Measurements from ENCODE around the gene MYADML2. TPM values are rescaled to one million over a fixed set of nuclear protein-coding genes. Genes with fewer than 3 reads are reported as not detected.

Gene MYADML2
- total and polyA plus RNA-seq, 2 of the 8 experiments (the other 6 are each of a cell fraction or from before 2014, with no cell fraction given), result 0.26 to 0.47 TPM

DNA sequence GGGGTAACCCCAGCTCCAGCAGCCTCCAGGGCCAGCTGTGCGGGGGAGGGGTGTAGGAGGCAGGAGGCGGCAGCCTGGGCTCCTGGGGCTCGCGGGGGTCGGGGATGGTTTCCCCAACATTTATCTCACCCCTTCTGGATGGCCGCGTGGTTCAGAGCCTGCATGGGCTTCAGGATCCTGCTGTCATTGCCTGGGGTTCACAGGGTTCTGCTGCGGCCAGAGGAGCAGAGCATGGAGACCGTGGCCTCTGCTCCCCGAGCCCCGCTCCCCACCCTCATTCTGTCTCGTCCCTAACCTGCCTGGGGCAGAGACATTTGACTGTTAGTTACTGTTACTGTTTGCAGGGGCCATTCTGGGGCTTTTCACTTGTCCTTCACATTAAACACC, 4.9 kb downstream of the MYADML2 start:
- H4K5ac ChIP-seq (ENCODE audit: insufficient read length, low read depth, low read length), result no peak overlapping the region
- H3K36me3 ChIP-seq (ENCODE audit: control insufficient read depth in 2 of 4, insufficient read depth in 4 of 4, low read length in 3 of 4), result no peaks in the 10 kb centered on the region
- no peaks in the 10 kb centered on the region for H3K79me2 ChIP-seq (ENCODE audit: control insufficient read depth in 1 of 2, insufficient read depth in 2 of 2, low read length in 2 of 2)
- H2BK12ac ChIP-seq (ENCODE audit: low read depth, low read length), result no peak overlapping the region
- H2BK5ac ChIP-seq (ENCODE audit: low read depth, low read length), result no peak overlapping the region
- H3K4me1 ChIP-seq (replicated peaks in 1 of 4; ENCODE audit: control insufficient read depth in 3 of 4, insufficient read depth in 4 of 4, low read length in 3 of 4), result peaks cover 0 to 12% (median 7%) of the 10 kb centered on the region in 4 experiments; a peak in 5 of 7 replicates
- H4K8ac ChIP-seq (ENCODE audit: extremely low read depth, insufficient read depth, low read length), result no peak overlapping the region
- H3K14ac ChIP-seq (ENCODE audit: insufficient read length), result no peak overlapping the region
- H3K56ac ChIP-seq (replicated peaks; ENCODE audit: insufficient read length, low read depth, low read length), result no peak overlapping the region
- H3K79me1 ChIP-seq (ENCODE audit: low read depth, low read length), result no peaks in the 10 kb centered on the region
- H3K23ac ChIP-seq (ENCODE audit: insufficient read length), result no peak overlapping the region
- no peaks in the 10 kb centered on the region for H4K20me1 ChIP-seq (replicated peaks in 1 of 2; ENCODE audit: control insufficient read depth in 1 of 2, insufficient read depth in 2 of 2, low read length in 2 of 2)
- H2AFZ ChIP-seq (ENCODE audit: low read length), result no peak overlapping the region
- no peak overlapping the region for H2AK5ac ChIP-seq (ENCODE audit: low read depth, low read length)
- H3K9ac ChIP-seq (replicated peaks in 1 of 4; ENCODE audit: extremely low read depth in 1 of 4, low read depth in 3 of 4, low read length in 3 of 4), result no peak overlapping the region
- peak overlapping the region; percentile 21 for H3K4ac ChIP-seq (replicated peaks; ENCODE audit: insufficient read length, low read depth, low read length)
- no peak for FAIRE-seq
- H3K4me3 ChIP-seq (ENCODE audit: extremely low read depth in 1 of 4, insufficient read depth in 2 of 4, low read depth in 3 of 4, low read length in 4 of 4), result peak overlapping the region in 1 of 4 experiments; percentile 39; a peak in 2 of 8 replicates
- POLR2A ChIA-PET (ENCODE audit: partially characterized antibody), result interaction anchor here (0.7 to 14.6 kb wide), 8 partner anchors 9 to 62 kb away, joined by 3 to 150 read pairs (median 4); partner anchors contain the start of gene MAFG
- H2BK15ac ChIP-seq (ENCODE audit: low read length), result no peak overlapping the region
- peak overlapping the region; percentile 21 to 45; a peak in 3 of 4 replicates for H3K4me2 ChIP-seq (ENCODE audit: insufficient read depth in 1 of 2, low read depth in 2 of 2, low read length in 2 of 2)
- no peak overlapping the region for H3K27ac ChIP-seq (ENCODE audit: low read depth, low read length)
- TF ChIP-seq KDM4A (IDR thresholded peaks at IDR 0.05; ENCODE audit: low read depth, low read length, severe bottlenecking), result no peak
- no peak for TF ChIP-seq CHD1 (IDR thresholded peaks at IDR 0.05; ENCODE audit: low read depth, low read length)
- no peak for TF ChIP-seq CBX8 (IDR thresholded peaks at IDR 0.05; ENCODE audit: borderline replicate concordance, low read depth, low read length)
- no peak for TF ChIP-seq FOSL1 (IDR thresholded peaks at IDR 0.05; ENCODE audit: insufficient read depth, low read depth, low read length)
- TF ChIP-seq JUN (IDR thresholded peaks at IDR 0.05; ENCODE audit: low read depth, low read length), result no peak
- TF ChIP-seq ASH2L (IDR thresholded peaks at IDR 0.05; ENCODE audit: low read length), result no peak
- peak; percentile 3; the same call in 1 of the 2 replicates for TF ChIP-seq MAX (IDR thresholded peaks at IDR 0.05)
- no peak overlapping the region for H3K18ac ChIP-seq (ENCODE audit: extremely low read depth, low read length)
- WGBS, 2 experiments (ENCODE audit: extremely low coverage in 1 of 2, insufficient coverage in 1 of 2, insufficient read length in 1 of 2, insufficient replicate concordance in 2 of 2, low coverage in 1 of 2, low lambda C conversion rate in 2 of 2, missing lambda C conversion rate in 1 of 2), result 63% methylated on average over 8 of the region's 12 CpGs; no CpG with 5 or more reads in 1 of the 2 experiments
- DNase-seq (ENCODE audit: low read depth in 1 of 2, low spot score in 2 of 2), result no peak
- no peaks in the 10 kb centered on the region for H3K9me3 ChIP-seq (ENCODE audit: insufficient read depth in 2 of 2, low read depth in 1 of 2, low read length in 1 of 2)
- no peaks in the 10 kb centered on the region for H3K23me2 ChIP-seq (ENCODE audit: low read depth, low read length)
- CTCF ChIA-PET (ENCODE audit: partially characterized antibody), result interaction anchor here (1.0 to 4.6 kb wide), 6 partner anchors 8 to 136 kb away, joined by 3 to 16 read pairs (median 4); partner anchors contain the start of gene MAFG
- H2BK20ac ChIP-seq (ENCODE audit: low read length), result no peak overlapping the region
- H4K91ac ChIP-seq (replicated peaks; ENCODE audit: insufficient read length, low read length), result no peak overlapping the region
- H3K27me3 ChIP-seq (replicated peaks in 1 of 4; ENCODE audit: control insufficient read depth in 3 of 4, extremely low read depth in 1 of 4, insufficient read depth in 3 of 4, low read length in 3 of 4), result peaks cover 0 to 5% (median 0%) of the 10 kb centered on the region in 4 experiments; a peak in 3 of 7 replicates
- H2BK120ac ChIP-seq (replicated peaks; ENCODE audit: low read depth, low read length), result no peak overlapping the region
